Activated T-cell treated with anti-CD3 and anti-CD28 coated beads, Interleukin-2, amount 50 U/mL, for 4 hours (primary cell): ENCODE measurements around the gene SGCE. TPM values are rescaled to one million over a fixed set of nuclear protein-coding genes. Genes with fewer than 3 reads are reported as not detected.

ENCODE experiments used
- ATAC-seq, 2 donors: fragments of 200-7000 bp; cut with Tn5 transposase; one replicate each; pipeline ENCODE4 v1.10.0; 2021
- DNase-seq: peaks from one replicate; pipeline ENCODE4 v3.0.0-alpha.2; 2020
- H3K27me3 Mint-ChIP-seq: one replicate; pipeline ENCODE4 v1.8.0; 2021; ENCODE audit warnings: low read depth, mixed read lengths
- H3K36me3 Mint-ChIP-seq: one replicate; pipeline ENCODE4 v1.8.0; 2022; ENCODE audit warnings: mixed read lengths; ENCODE audit not compliant: insufficient read depth
- H3K4me1 Mint-ChIP-seq: one replicate; pipeline ENCODE4 v1.8.0; 2021; ENCODE audit warnings: low read depth, mixed read lengths
- H3K4me3 Mint-ChIP-seq: one replicate; pipeline ENCODE4 v1.8.0; 2021; ENCODE audit warnings: mild to moderate bottlenecking, moderate library complexity, mixed read lengths
- H3K9me3 Mint-ChIP-seq: one replicate; pipeline ENCODE4 v1.8.0; 2021; ENCODE audit warnings: mixed read lengths
- total RNA-seq, 3 donors: library from RNA; stranded (reverse); gene quantifications; one replicate each; pipeline ENCODE4 v1.2.1, GENCODE V29; 2021

Gene SGCE
- total RNA-seq, 3 donors from 2014 or later: 0.45 to 0.73 (median 0.63) TPM

GRCh38 chr7:94547126-94547525 lies 108.8 kb downstream of the SGCE start:
- DNase-seq: no peak
- Mint-ChIP-seq H3K36me3 (peaks cover 26% of the 10 kb centered on the region), H3K9me3 (no peaks in the 10 kb centered on the region), H3K27me3 (no peaks in the 10 kb centered on the region), H3K4me3 (no peak overlapping the region), H3K4me1 (no peaks in the 10 kb centered on the region)
- no peak for ATAC-seq

- Mint-ChIP-seq H3K27me3 (no peaks in the 10 kb centered on the region), H3K36me3 (peaks cover 28% of the 10 kb centered on the region), H3K4me3 (no peak overlapping the region), H3K9me3 (no peaks in the 10 kb centered on the region), H3K4me1 (no peaks in the 10 kb centered on the region)
- DNase-seq (no peak), ATAC-seq (no peak)
These were observed 115.5 kb downstream of the SGCE start for GRCh38 chr7:94540428-94540827.

Other genes with a start within 250 kb of the SGCE start
- gene CASD1, start 146.3 kb downstream of the SGCE start, total RNA-seq: 10 to 100 TPM; 15.0 to 16.6 (median 15.0) TPM